ENCODE measurements around the gene SGCD. TPM values are rescaled to one million over a fixed set of nuclear protein-coding genes. Genes with fewer than 3 reads are reported as not detected.

Gene SGCD
- total RNA-seq, 4 donors from 2014 or later, result 12.4 to 17.8 (median 13.4) TPM

- no peak for DNase-seq (ENCODE audit: low spot score in 2 of 2)
- Histone ChIP-seq H3K27ac (no peak overlapping the region), H3K4me1 (peaks cover 0 to 17% (median 0%) of the 10 kb centered on the region in 4 donors), H3K4me3 (no peak overlapping the region), H3K9me3 (no peaks in the 10 kb centered on the region), H3K36me3 (no peaks in the 10 kb centered on the region), H3K27me3 (no peaks in the 10 kb centered on the region)
- WGBS, 2 donors, result 91 to 92% methylated on average over 2 of the region's 2 CpGs
- TF ChIP-seq, protein P1, sequence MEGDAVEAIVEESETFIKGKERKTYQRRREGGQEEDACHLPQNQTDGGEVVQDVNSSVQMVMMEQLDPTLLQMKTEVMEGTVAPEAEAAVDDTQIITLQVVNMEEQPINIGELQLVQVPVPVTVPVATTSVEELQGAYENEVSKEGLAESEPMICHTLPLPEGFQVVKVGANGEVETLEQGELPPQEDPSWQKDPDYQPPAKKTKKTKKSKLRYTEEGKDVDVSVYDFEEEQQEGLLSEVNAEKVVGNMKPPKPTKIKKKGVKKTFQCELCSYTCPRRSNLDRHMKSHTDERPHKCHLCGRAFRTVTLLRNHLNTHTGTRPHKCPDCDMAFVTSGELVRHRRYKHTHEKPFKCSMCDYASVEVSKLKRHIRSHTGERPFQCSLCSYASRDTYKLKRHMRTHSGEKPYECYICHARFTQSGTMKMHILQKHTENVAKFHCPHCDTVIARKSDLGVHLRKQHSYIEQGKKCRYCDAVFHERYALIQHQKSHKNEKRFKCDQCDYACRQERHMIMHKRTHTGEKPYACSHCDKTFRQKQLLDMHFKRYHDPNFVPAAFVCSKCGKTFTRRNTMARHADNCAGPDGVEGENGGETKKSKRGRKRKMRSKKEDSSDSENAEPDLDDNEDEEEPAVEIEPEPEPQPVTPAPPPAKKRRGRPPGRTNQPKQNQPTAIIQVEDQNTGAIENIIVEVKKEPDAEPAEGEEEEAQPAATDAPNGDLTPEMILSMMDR (IDR thresholded peaks at IDR 0.05), result no peak
- TF ChIP-seq EP300 (IDR thresholded peaks at IDR 0.05), result no peak
Observed at GRCh38 chr5:156411957-156412356, 85.0 kb downstream of the SGCD start.

DNA sequence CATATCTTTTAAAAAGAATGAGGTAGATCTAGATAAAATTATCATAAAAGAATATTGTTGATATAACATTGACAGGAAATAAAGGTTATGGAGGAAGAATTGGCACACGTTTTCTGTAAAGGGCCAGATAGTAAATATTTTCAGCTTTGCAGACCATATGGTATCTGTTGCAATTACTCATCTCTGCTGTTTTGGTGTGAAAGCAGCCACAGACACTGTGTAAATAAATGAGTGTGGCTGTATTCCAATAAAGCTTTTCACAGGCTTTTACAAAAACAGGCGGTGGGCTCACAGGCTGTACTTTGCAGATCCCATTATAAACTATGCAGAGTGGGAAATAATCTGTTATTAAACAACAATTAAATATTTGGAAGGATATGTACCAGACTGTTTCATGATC, 87.4 kb downstream of the SGCD start:
- Histone ChIP-seq H3K4me1 (peaks cover 0 to 17% (median 0%) of the 10 kb centered on the region in 4 donors), H3K9me3 (no peaks in the 10 kb centered on the region)

DNA sequence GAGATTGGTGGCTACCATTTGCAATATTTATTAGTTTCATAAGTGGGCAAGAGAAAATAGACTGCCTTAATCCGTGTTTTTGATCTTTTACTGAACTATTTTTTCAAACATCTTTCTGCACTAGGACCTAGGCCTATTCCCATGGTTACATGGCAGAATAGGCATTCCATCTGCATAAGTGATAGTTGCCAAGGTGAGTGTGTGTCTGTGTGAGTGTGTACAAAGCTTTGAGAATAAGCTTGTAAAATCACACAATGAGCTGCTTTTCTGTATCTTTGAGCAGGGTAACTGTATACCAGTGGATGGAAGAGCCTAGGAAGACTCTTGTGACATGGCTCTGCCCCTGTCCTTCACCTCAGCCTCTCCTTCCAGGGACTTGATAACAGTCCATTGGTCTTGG, 92.7 kb downstream of the SGCD start:
- TF ChIP-seq, protein P1 (IDR thresholded peaks at IDR 0.05), result no peak
- TF ChIP-seq POLR2A (IDR thresholded peaks at IDR 0.05) (no peak), EP300 (IDR thresholded peaks at IDR 0.05) (no peak)
- no peak overlapping the region for H3K4me3 ChIP-seq
- 91 to 95% methylated on average over 1 of the region's 1 CpG for WGBS, 2 donors

More for the DNA sequence above, 87.4 kb downstream of the SGCD start:
- H3K36me3 ChIP-seq, result no peaks in the 10 kb centered on the region
- TF ChIP-seq EP300 (IDR thresholded peaks at IDR 0.05) (no peak), POLR2A (IDR thresholded peaks at IDR 0.05) (no peak)
- TF ChIP-seq, protein P1 (IDR thresholded peaks at IDR 0.05), result no peak
- 44 to 45% methylated on average over 2 of the region's 2 CpGs for WGBS, 2 donors
- no peak overlapping the region for H3K27ac ChIP-seq
- H3K4me3 ChIP-seq, result no peak overlapping the region
- no peaks in the 10 kb centered on the region for H3K27me3 ChIP-seq
- no peak for DNase-seq (ENCODE audit: low spot score in 2 of 2)

DNA sequence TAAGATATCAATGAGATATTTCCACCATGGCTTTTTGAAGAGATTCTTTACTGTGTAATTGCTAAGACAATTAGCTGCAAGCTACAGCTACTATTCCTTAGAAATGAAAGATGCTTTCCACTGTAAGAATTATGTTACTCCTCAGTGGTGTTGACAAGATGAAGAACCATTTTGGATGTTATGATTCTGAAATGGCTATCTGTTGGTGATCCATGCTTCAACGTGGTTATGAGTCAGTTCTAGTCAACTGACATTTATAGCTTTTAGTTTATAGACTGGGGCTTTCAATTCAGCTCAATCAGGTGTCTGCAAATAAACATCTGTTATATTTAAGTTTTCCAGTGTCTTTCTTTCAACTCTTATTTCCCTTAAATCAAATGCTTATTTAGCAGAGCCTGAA, 93.7 kb downstream of the SGCD start:
- 43 to 47% methylated on average over 1 of the region's 1 CpG for WGBS, 2 donors
- no peaks in the 10 kb centered on the region for H3K9me3 ChIP-seq
- TF ChIP-seq EP300 (IDR thresholded peaks at IDR 0.05) (no peak), POLR2A (IDR thresholded peaks at IDR 0.05) (no peak)
- TF ChIP-seq, protein P1 (IDR thresholded peaks at IDR 0.05), result no peak
- no peaks in the 10 kb centered on the region for H3K36me3 ChIP-seq
- no peaks in the 10 kb centered on the region for H3K27me3 ChIP-seq
- no peak for DNase-seq (ENCODE audit: low spot score in 2 of 2)
- H3K27ac ChIP-seq, result no peak overlapping the region
- no peak overlapping the region for H3K4me3 ChIP-seq
- no peaks in the 10 kb centered on the region for H3K4me1 ChIP-seq

More for the DNA sequence above, 92.7 kb downstream of the SGCD start:
- H3K27ac ChIP-seq, result no peak overlapping the region
- H3K4me1 ChIP-seq, result no peaks in the 10 kb centered on the region
- no peaks in the 10 kb centered on the region for H3K27me3 ChIP-seq
- DNase-seq (ENCODE audit: low spot score in 2 of 2), result no peak
- H3K36me3 ChIP-seq, result no peaks in the 10 kb centered on the region
- H3K9me3 ChIP-seq, result no peaks in the 10 kb centered on the region

GRCh38 chr5:156421798-156422197, 94.8 kb downstream of the SGCD start:
- no peak for DNase-seq (ENCODE audit: low spot score in 2 of 2)
- Histone ChIP-seq H3K27ac (no peak overlapping the region), H3K4me3 (no peak overlapping the region), H3K27me3 (no peaks in the 10 kb centered on the region), H3K4me1 (no peaks in the 10 kb centered on the region), H3K9me3 (peaks cover 0 to 4% (median 0%) of the 10 kb centered on the region in 4 donors), H3K36me3 (no peaks in the 10 kb centered on the region)
- TF ChIP-seq, protein P1 (IDR thresholded peaks at IDR 0.05), result no peak
- TF ChIP-seq POLR2A (IDR thresholded peaks at IDR 0.05), result no peak
- TF ChIP-seq EP300 (IDR thresholded peaks at IDR 0.05), result no peak
- WGBS, 2 donors, result 89 to 90% methylated on average over 4 of the region's 4 CpGs
